ENCODE results near the gene SPEN.

DNA sequence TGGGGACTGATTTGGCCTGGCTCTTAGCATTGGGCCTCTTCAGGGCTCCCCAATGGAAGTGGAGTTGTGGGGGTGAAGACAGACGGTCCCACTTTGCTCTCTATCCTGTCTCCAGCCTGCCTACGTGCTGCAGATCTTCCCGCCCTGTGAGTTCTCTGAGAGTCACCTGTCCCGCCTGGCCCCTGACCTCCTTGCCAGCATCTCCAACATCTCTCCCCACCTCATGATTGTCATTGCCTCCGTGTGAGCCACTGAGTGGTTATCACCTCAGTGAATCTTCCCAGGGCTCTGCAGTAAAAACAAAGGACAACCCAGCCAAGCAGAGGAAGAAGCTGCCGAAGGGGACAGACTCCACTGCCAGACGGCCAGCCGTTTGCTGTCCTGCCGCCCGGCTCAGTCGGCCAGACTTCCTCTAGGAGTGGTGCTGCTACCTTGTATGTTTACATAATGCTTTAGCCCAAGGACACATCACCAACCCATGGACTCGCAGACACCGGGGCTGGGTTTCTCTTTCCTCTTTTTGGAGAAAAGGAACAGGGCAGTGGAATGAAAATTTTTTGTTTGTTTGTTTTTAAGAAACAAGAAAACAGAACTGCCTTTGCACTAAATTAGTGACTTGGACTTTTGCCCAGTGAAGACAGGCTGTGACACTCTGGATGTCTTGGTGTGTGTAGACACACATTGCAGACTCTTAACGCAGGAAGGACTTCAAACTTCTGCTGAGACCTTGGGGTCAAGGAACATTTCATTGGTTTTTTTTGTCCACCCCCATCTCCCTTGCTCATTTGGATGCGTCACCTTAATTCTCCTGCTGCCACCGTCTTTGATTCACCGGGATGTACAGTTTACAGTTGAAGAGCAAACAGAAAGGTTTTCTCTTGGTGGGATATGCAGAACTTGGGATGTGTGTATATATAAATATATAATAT, 91.9 kb downstream of the SPEN start:
- TF ChIP-seq CREB1 (IDR thresholded peaks at IDR 0.05; ENCODE audit: low read depth) (no peak), TAF1 (IDR thresholded peaks at IDR 0.05; ENCODE audit: low read depth) (no peak), RAD21 (IDR thresholded peaks at IDR 0.05; ENCODE audit: low read depth) (no peak)
- TF ChIP-seq, protein P1, sequence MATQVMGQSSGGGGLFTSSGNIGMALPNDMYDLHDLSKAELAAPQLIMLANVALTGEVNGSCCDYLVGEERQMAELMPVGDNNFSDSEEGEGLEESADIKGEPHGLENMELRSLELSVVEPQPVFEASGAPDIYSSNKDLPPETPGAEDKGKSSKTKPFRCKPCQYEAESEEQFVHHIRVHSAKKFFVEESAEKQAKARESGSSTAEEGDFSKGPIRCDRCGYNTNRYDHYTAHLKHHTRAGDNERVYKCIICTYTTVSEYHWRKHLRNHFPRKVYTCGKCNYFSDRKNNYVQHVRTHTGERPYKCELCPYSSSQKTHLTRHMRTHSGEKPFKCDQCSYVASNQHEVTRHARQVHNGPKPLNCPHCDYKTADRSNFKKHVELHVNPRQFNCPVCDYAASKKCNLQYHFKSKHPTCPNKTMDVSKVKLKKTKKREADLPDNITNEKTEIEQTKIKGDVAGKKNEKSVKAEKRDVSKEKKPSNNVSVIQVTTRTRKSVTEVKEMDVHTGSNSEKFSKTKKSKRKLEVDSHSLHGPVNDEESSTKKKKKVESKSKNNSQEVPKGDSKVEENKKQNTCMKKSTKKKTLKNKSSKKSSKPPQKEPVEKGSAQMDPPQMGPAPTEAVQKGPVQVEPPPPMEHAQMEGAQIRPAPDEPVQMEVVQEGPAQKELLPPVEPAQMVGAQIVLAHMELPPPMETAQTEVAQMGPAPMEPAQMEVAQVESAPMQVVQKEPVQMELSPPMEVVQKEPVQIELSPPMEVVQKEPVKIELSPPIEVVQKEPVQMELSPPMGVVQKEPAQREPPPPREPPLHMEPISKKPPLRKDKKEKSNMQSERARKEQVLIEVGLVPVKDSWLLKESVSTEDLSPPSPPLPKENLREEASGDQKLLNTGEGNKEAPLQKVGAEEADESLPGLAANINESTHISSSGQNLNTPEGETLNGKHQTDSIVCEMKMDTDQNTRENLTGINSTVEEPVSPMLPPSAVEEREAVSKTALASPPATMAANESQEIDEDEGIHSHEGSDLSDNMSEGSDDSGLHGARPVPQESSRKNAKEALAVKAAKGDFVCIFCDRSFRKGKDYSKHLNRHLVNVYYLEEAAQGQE (IDR thresholded peaks at IDR 0.05; ENCODE audit: low read depth): no peak
- TF ChIP-seq, protein P2, sequence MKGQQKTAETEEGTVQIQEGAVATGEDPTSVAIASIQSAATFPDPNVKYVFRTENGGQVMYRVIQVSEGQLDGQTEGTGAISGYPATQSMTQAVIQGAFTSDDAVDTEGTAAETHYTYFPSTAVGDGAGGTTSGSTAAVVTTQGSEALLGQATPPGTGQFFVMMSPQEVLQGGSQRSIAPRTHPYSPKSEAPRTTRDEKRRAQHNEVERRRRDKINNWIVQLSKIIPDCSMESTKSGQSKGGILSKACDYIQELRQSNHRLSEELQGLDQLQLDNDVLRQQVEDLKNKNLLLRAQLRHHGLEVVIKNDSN (IDR thresholded peaks at IDR 0.05): no peak

Data from Ishikawa (cell line).